ENCODE results near the gene IL20.

Gene IL20

DNA sequence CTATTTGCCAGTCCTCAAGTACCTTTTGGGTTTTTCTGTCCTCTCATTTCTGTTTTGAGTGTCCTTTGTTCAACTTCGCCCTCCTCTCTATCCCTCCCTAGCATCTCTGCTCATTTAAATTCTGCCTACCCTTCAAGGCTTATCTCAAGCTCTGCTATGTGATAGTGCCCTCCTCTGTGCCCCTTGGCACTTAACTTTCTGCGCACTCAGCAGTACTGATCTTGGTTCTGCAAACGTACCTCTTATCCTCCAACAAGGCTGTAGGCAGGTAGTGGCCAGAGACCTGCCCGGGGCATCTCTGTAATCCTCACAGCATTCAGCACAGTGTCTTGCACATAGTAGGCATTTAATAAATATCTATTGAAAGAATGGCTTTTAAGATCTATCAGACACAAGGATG is 5.3 kb upstream of the IL20 start:
- TF ChIP-seq, protein P1, sequence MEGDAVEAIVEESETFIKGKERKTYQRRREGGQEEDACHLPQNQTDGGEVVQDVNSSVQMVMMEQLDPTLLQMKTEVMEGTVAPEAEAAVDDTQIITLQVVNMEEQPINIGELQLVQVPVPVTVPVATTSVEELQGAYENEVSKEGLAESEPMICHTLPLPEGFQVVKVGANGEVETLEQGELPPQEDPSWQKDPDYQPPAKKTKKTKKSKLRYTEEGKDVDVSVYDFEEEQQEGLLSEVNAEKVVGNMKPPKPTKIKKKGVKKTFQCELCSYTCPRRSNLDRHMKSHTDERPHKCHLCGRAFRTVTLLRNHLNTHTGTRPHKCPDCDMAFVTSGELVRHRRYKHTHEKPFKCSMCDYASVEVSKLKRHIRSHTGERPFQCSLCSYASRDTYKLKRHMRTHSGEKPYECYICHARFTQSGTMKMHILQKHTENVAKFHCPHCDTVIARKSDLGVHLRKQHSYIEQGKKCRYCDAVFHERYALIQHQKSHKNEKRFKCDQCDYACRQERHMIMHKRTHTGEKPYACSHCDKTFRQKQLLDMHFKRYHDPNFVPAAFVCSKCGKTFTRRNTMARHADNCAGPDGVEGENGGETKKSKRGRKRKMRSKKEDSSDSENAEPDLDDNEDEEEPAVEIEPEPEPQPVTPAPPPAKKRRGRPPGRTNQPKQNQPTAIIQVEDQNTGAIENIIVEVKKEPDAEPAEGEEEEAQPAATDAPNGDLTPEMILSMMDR (IDR thresholded peaks at IDR 0.05), result no peak
- H3K36me3 ChIP-seq (ENCODE audit: control insufficient read depth, insufficient read depth, low read length), result no peaks in the 10 kb centered on the region

DNA sequence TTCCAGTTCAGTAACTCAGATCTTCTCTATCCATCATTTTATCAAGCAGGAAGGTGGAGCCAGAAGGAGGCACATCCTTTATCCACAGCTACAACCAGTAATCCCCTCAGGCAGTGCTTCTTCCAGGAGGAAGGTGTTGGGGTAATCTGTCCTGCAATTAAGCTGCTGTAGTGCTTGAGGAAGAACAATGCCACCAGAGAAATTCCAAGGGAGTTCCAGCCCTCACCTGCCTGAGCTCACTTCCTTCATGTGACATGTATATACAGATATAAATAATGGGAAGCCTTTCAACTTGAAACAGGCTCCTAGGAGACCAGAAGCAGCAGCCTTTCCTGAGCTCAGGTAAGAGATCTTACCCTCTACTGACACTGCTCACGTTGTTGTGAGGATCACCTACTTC is 2.2 kb upstream of the IL20 start:
- Histone ChIP-seq H3K4me1 (no peaks in the 10 kb centered on the region), H3K79me2 (no peaks in the 10 kb centered on the region), H3K27ac (no peak overlapping the region), H3K9me3 (ENCODE audit: control insufficient read depth, low read length) (no peaks in the 10 kb centered on the region), H3K36me3 (ENCODE audit: control insufficient read depth, insufficient read depth, low read length) (no peaks in the 10 kb centered on the region), H3K4me3 (ENCODE audit: low read depth, low read length) (no peak overlapping the region), H3K9ac (no peak overlapping the region), H3K4me2 (ENCODE audit: low read length) (no peak overlapping the region), H2AFZ (no peak overlapping the region), H3K27me3 (ENCODE audit: control insufficient read depth, insufficient read depth, low read length) (no peaks in the 10 kb centered on the region)
- TF ChIP-seq, protein P1 (IDR thresholded peaks at IDR 0.05), result no peak

More for the DNA sequence above, 5.3 kb upstream of the IL20 start:
- Histone ChIP-seq H3K27ac (no peak overlapping the region), H3K27me3 (ENCODE audit: control insufficient read depth, insufficient read depth, low read length) (no peaks in the 10 kb centered on the region), H3K9ac (no peak overlapping the region), H3K79me2 (no peaks in the 10 kb centered on the region), H3K9me3 (ENCODE audit: control insufficient read depth, low read length) (no peaks in the 10 kb centered on the region), H3K4me3 (ENCODE audit: low read depth, low read length) (no peak overlapping the region), H3K4me1 (no peaks in the 10 kb centered on the region), H3K4me2 (ENCODE audit: low read length) (no peak overlapping the region), H2AFZ (no peak overlapping the region)

DNA sequence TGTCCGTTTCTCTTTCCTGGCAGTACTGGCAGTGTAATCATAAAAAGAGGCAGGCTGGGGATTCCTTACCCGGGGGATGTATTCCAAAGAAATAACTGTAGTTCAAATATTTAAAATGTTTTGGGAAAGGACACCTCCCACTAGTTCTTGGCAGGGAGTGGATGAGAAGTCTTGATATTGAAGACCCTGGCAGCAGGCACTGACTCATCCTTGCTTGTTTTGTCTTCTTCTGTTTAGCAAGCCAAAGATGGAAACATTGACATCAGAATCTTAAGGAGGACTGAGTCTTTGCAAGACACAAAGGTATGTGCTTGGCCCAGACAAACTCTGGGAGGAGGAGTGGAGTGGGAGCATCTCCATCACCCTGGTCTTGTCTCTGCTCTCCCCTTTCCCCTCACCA is 639 bp downstream of the IL20 start:
- Histone ChIP-seq H3K4me1 (no peaks in the 10 kb centered on the region), H3K27me3 (ENCODE audit: control insufficient read depth, insufficient read depth, low read length) (no peaks in the 10 kb centered on the region), H3K9me3 (ENCODE audit: control insufficient read depth, low read length) (no peaks in the 10 kb centered on the region), H3K4me3 (ENCODE audit: low read depth, low read length) (no peak overlapping the region), H3K27ac (no peak overlapping the region), H3K79me2 (no peaks in the 10 kb centered on the region), H2AFZ (no peak overlapping the region), H3K4me2 (ENCODE audit: low read length) (no peak overlapping the region), H3K36me3 (ENCODE audit: control insufficient read depth, insufficient read depth, low read length) (no peaks in the 10 kb centered on the region), H3K9ac (no peak overlapping the region)
- TF ChIP-seq, protein P1 (IDR thresholded peaks at IDR 0.05), result no peak

DNA sequence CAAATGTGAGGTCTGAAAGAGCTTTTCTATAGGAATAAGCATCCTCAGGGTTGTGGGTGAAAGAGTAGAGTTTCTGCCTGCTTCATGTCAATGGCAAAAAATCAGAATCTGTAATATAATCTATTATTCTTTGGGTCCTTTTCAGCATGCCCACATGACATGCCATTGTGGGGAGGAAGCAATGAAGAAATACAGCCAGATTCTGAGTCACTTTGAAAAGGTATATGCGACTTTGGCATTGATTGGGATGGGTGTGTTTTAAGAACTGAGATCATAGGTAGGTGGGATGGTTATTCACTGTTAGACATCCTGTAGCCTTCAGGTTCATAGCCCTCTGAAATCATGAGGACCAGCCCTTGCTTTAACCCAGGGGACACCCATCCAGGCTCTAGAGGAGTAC is 1.8 kb downstream of the IL20 start:
- no peaks in the 10 kb centered on the region for H3K27me3 ChIP-seq (ENCODE audit: control insufficient read depth, insufficient read depth, low read length)
- no peaks in the 10 kb centered on the region for H3K9me3 ChIP-seq (ENCODE audit: control insufficient read depth, low read length)
- no peaks in the 10 kb centered on the region for H3K79me2 ChIP-seq
- no peak overlapping the region for H3K4me3 ChIP-seq (ENCODE audit: low read depth, low read length)
- H3K27ac ChIP-seq, result no peak overlapping the region
- H3K36me3 ChIP-seq (ENCODE audit: control insufficient read depth, insufficient read depth, low read length), result no peaks in the 10 kb centered on the region
- TF ChIP-seq, protein P1 (IDR thresholded peaks at IDR 0.05), result no peak
- no peak overlapping the region for H3K4me2 ChIP-seq (ENCODE audit: low read length)
- no peak overlapping the region for H2AFZ ChIP-seq
- no peaks in the 10 kb centered on the region for H3K4me1 ChIP-seq
- no peak overlapping the region for H3K9ac ChIP-seq

DNA sequence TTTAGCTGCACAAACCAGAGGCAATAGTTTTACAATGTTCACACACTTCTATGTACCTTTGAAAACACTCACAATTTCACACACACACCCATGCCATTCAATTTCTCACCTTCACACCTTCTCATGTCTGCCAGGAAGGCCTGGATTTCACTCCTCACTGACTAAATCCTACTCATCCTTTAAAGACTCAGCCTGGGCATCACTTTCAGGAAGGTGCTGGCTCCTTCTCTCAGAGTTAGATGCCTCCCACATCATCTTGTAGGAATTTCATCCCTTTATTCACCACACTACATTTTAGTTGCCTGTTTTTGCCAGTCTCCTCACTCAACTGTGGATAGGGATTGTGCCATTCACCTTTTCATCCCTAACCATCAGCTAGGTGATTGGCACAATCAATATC is 2.3 kb downstream of the IL20 start:
- Histone ChIP-seq H2AFZ (no peak overlapping the region), H3K4me2 (ENCODE audit: low read length) (no peak overlapping the region), H3K4me1 (no peaks in the 10 kb centered on the region), H3K79me2 (no peaks in the 10 kb centered on the region), H3K4me3 (ENCODE audit: low read depth, low read length) (no peak overlapping the region), H3K9ac (no peak overlapping the region), H3K27ac (no peak overlapping the region), H3K27me3 (ENCODE audit: control insufficient read depth, insufficient read depth, low read length) (no peaks in the 10 kb centered on the region), H3K9me3 (ENCODE audit: control insufficient read depth, low read length) (no peaks in the 10 kb centered on the region), H3K36me3 (ENCODE audit: control insufficient read depth, insufficient read depth, low read length) (no peaks in the 10 kb centered on the region)
- TF ChIP-seq, protein P1 (IDR thresholded peaks at IDR 0.05), result no peak
